Measurements from ENCODE around the gene GRAP2. TPM values are rescaled to one million over a fixed set of nuclear protein-coding genes. Genes with fewer than 3 reads are reported as not detected.
"Not testable (repeated sequence)": the region's sequence is repeated elsewhere in the genome, so short reads cannot be mapped to it uniquely, and the experiment has no call there.

GRAP2 gene
- total RNA-seq, 4 donors from 2014 or later: 3.8 to 10.5 (median 4.3) TPM

DNA sequence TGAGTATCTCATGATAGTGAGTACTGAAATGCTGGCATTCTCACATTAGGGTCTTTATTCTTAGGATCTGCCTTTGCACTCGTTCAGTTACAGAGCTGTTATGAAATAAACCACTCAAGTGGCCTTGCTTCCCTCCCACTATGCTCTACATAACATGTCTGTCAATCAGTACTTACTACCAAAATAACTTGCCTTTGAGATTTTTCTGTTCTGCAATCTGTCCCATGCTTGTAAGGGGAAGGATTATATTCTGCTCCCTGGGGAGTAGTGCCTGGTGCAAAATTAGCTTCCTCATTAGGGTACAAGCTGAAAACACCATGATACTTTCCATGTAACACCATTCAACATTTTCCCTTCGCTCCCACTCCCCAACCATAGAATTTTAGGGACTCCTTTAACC, 1.9 kb upstream of the GRAP2 start:
- no peaks in the 10 kb centered on the region for H3K9me3 ChIP-seq
- no peak overlapping the region for H3K4me3 ChIP-seq
- TF ChIP-seq EP300 (IDR thresholded peaks at IDR 0.05) (peak in 1 of 2 donors; percentile 37), POLR2A (IDR thresholded peaks at IDR 0.05) (no peak), CTCF (IDR thresholded peaks at IDR 0.05) (no peak)
- H3K27me3 ChIP-seq: no peaks in the 10 kb centered on the region
- no peak for DNase-seq (ENCODE audit: low spot score in 2 of 2)
- peaks cover 0 to 13% (median 5%) of the 10 kb centered on the region in 4 donors for H3K4me1 ChIP-seq
- peak overlapping the region in 2 of 4 donors; percentile 40 to 41 for H3K27ac ChIP-seq
- H3K36me3 ChIP-seq: no peaks in the 10 kb centered on the region
- WGBS, 2 donors: 24 to 41% methylated on average over 2 of the region's 2 CpGs

DNA sequence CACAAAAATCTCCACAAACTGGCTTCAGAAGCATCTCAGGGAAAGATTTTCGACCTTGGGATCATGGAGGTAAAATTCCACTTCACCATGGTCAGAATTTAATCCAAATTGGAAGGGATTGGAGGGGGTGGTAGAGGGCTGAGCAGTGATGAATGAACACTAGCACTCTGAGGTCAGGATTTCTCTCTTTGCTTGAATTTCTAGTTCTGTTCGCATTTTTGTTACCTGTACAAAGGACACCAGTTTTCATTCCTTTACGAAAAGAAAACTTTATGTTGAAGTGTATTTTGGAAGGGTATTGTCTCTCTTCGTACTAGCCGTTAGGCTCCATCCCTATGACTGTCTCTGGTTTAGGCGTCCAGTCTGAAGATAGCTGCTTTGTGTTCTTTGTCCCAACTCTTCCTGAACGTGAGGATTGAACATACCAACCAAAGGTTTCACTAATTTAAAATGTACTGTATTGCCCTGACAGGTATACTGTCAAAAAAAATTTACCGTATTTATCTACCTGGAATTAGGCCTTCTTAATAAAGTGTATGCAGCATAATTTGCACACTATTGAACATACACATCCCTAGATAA, 772 bp downstream of the GRAP2 start:
- no peak for DNase-seq (ENCODE audit: low spot score in 2 of 2)
- H3K4me3 ChIP-seq: peak overlapping the region in 1 of 4 donors; percentile 7
- no peak for TF ChIP-seq CTCF (IDR thresholded peaks at IDR 0.05)
- no peak for TF ChIP-seq EP300 (IDR thresholded peaks at IDR 0.05)
- no peak for TF ChIP-seq POLR2A (IDR thresholded peaks at IDR 0.05)
- peaks cover 0 to 13% (median 5%) of the 10 kb centered on the region in 4 donors for H3K4me1 ChIP-seq
- WGBS, 2 donors: 87 to 89% methylated on average over 8 of the region's 8 CpGs
- no peaks in the 10 kb centered on the region for H3K9me3 ChIP-seq
- no peaks in the 10 kb centered on the region for H3K27me3 ChIP-seq
- no peaks in the 10 kb centered on the region for H3K36me3 ChIP-seq
- H3K27ac ChIP-seq: peak overlapping the region in 1 of 4 donors; percentile 13

DNA sequence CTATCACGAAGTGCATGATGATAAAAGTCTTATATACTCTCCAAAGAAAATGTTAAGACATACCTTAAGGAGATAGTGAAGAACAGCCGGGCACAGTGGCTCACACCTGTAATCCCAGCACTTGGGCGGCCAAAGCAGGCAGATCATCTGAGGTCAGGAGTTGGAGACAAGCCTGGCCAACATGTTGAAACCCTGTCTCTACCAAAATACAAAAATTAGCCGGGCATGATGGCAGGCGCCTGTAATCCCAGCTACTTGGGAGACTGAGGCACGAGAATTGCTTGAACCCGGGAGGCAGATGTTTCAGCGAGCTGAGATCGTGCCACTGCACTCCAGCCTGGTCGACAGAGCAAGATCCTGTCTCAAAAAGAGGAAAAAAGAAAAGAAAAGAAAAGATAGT, 3.1 kb downstream of the GRAP2 start:
- not testable (repeated sequence) for DNase-seq (ENCODE audit: low spot score in 2 of 2); H3K9me3 ChIP-seq; H3K4me3 ChIP-seq; H3K36me3 ChIP-seq; H3K27me3 ChIP-seq
- Histone ChIP-seq H3K4me1 (peaks cover 0 to 10% (median 6%) of the 10 kb centered on the region in 4 donors), H3K27ac (peak overlapping the region in 1 of 4 donors; percentile 16)
- 93 to 95% methylated on average over 10 of the region's 10 CpGs for WGBS, 2 donors

GRCh38 chr22:39904862-39905261, 4.0 kb downstream of the GRAP2 start:
- TF ChIP-seq CTCF (IDR thresholded peaks at IDR 0.05): no peak
- no peak for TF ChIP-seq EP300 (IDR thresholded peaks at IDR 0.05)
- no peak for TF ChIP-seq POLR2A (IDR thresholded peaks at IDR 0.05)
- DNase-seq (ENCODE audit: low spot score in 2 of 2): no peak
- WGBS, 2 donors: 90 to 94% methylated on average over 4 of the region's 4 CpGs
- H3K4me3 ChIP-seq: no peak overlapping the region
- H3K27me3 ChIP-seq: no peaks in the 10 kb centered on the region
- H3K4me1 ChIP-seq: peaks cover 0 to 5% (median 2%) of the 10 kb centered on the region in 4 donors
- H3K9me3 ChIP-seq: no peaks in the 10 kb centered on the region
- no peaks in the 10 kb centered on the region for H3K36me3 ChIP-seq
- peak overlapping the region in 1 of 4 donors; percentile 16 for H3K27ac ChIP-seq

DNA sequence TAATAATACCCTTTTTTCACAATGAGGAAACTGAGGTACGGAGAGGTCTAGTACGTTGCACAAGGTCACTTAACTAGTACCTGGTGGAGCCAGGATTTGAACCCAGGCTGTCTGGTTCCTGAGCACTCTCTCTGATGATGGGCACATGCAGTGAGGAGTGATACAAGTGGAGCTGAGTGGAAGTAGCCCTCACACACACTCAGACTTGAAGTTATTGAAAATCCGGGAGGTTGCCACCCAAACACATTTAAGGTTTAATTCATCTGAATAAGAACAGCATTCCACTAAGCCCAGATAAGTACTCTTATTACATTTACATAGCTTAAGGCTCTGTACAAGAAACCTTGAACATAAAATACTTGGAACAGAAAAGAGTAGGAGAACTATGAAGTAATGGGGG, 4.8 kb downstream of the GRAP2 start:
- H3K27me3 ChIP-seq: no peaks in the 10 kb centered on the region
- H3K27ac ChIP-seq: no peak overlapping the region
- no peaks in the 10 kb centered on the region for H3K36me3 ChIP-seq
- H3K4me1 ChIP-seq: peaks cover 0 to 5% (median 0%) of the 10 kb centered on the region in 4 donors
- no peaks in the 10 kb centered on the region for H3K9me3 ChIP-seq
- TF ChIP-seq POLR2A (IDR thresholded peaks at IDR 0.05): no peak
- no peak for TF ChIP-seq CTCF (IDR thresholded peaks at IDR 0.05)
- no peak for TF ChIP-seq EP300 (IDR thresholded peaks at IDR 0.05)
- H3K4me3 ChIP-seq: no peak overlapping the region
- WGBS, 2 donors: 89% methylated on average over 3 of the region's 3 CpGs
- DNase-seq (ENCODE audit: low spot score in 2 of 2): no peak
